K562 (cell line): ENCODE results near the gene IFT81. TPM values are rescaled to one million over a fixed set of nuclear protein-coding genes. Genes with fewer than 3 reads are reported as not detected.

Source experiments
- ATAC-seq: fragments of 200-7000 bp; cut with Tn5 transposase; 3 replicates; pipeline ENCODE4 v1.9.1; 2020; ENCODE audit warnings: moderate library complexity
- BruUV-seq: library from RNA; stranded (reverse); fragments of 400-500 nt; replicated peaks from 2 replicates; lab custom pipeline; 2021; lab: Mats Ljungman, UMichigan
- CTCF ChIA-PET: fragments of 300-600 bp; formaldehyde crosslinking; extraction: SDS; loops from one replicate; lab custom pipeline; 2021; ENCODE audit warnings: low intra/inter-chr PET ratio; lab: Yijun Ruan, JAX
- POLR2A ChIA-PET: fragments of 300-600, 350-650 bp; sonication (Branson Sonifier 250); formaldehyde crosslinking; extraction: SDS; loops from one replicate; lab custom pipeline; 2021; ENCODE audit warnings: antibody characterized with exemption, inconsistent platforms; lab: Yijun Ruan, JAX
- DNase-seq, 4 experiments: peaks; one replicate each; pipeline versions ENCODE4 v3.0.0 to v3.0.0-alpha.2; 2011 to 2018; ENCODE audit warnings: low spot score in 3 of 4, mixed read lengths in 3 of 4; ENCODE audit errors: extremely low read depth in 1 of 4
- FAIRE-seq: peaks from 2 replicates; lab custom pipeline; 2011; peaks lifted over from hg19 to GRCh38; lab: Jason Lieb, UNC
- H2AFZ ChIP-seq: 2 replicates; pipeline ENCODE4 v1.6.0; 2011; ENCODE audit warnings: low read depth, low read length, control low read depth, inconsistent platforms
- H3K27ac ChIP-seq: fragments of 200-600 bp; 3 replicates; pipeline ENCODE4 v1.8.0; 2011; ENCODE audit warnings: low read depth, mild to moderate bottlenecking, control low read depth, inconsistent platforms, low read length, moderate library complexity, mixed read lengths; ENCODE audit errors: extremely low read depth
- H3K27me3 ChIP-seq, 2 experiments: fragments of 300-600 bp in 1 of 2; 2 replicates in 1 of 2; 3 replicates in 1 of 2; pipeline versions ENCODE4 v1.6.0 to v1.8.0; 2011; ENCODE audit warnings: inconsistent platforms in 2 of 2, low read length in 2 of 2, mild to moderate bottlenecking in 1 of 2, mixed read lengths in 1 of 2, moderate library complexity in 1 of 2; ENCODE audit not compliant: control insufficient read depth in 2 of 2, insufficient read depth in 2 of 2
- H3K36me3 ChIP-seq: fragments of 300-600 bp; 3 replicates; pipeline ENCODE4 v1.8.0; 2011; ENCODE audit warnings: mild to moderate bottlenecking, low read length, inconsistent platforms; ENCODE audit not compliant: control insufficient read depth, insufficient read depth
- H3K4me1 ChIP-seq, 2 experiments: fragments of 200-600 bp in 1 of 2; replicated peaks in 1 of 2; 2 replicates in 1 of 2; 3 replicates in 1 of 2; pipeline versions ENCODE4 v1.5.1 to v1.8.0; 2011; ENCODE audit warnings: inconsistent platforms in 2 of 2, low read length in 2 of 2, mild to moderate bottlenecking in 1 of 2, mixed read lengths in 1 of 2, moderate library complexity in 1 of 2; ENCODE audit not compliant: control insufficient read depth in 2 of 2, insufficient read depth in 2 of 2
- H3K4me2 ChIP-seq: 2 replicates; pipeline ENCODE4 v1.6.1; 2011; ENCODE audit warnings: low read length, control low read depth, inconsistent platforms, mixed read lengths; ENCODE audit not compliant: insufficient read depth
- H3K4me3 ChIP-seq: fragments of 200-600 bp; sonication (generic), shearing (Covaris generic); 2 replicates; pipeline ENCODE4 v1.5.1; 2016; ENCODE audit warnings: control low read depth, inconsistent platforms
- H3K79me2 ChIP-seq: fragments of 200-600 bp; 3 replicates; pipeline ENCODE4 v1.8.0; 2011; ENCODE audit warnings: low read length, inconsistent platforms; ENCODE audit not compliant: control insufficient read depth, insufficient read depth
- H3K9ac ChIP-seq, 2 experiments: 2 replicates each; pipeline versions ENCODE4 v1.6.0 to v1.6.1; 2011; ENCODE audit warnings: low read depth in 2 of 2, low read length in 2 of 2, control low read depth in 1 of 2, inconsistent platforms in 1 of 2, mild to moderate bottlenecking in 1 of 2, mixed read lengths in 1 of 2; ENCODE audit not compliant: insufficient read depth in 1 of 2
- H3K9me1 ChIP-seq: one replicate; pipeline ENCODE4 v1.6.0; 2011; ENCODE audit warnings: inconsistent platforms, mild to moderate bottlenecking, low read length, moderate library complexity; ENCODE audit not compliant: control insufficient read depth, insufficient read depth
- H3K9me3 ChIP-seq: replicated peaks from 2 replicates; pipeline ENCODE4 v1.5.1; 2011; ENCODE audit warnings: low read depth, low read length, inconsistent platforms; ENCODE audit not compliant: control insufficient read depth, insufficient read depth
- H4K20me1 ChIP-seq: replicated peaks from 2 replicates; pipeline ENCODE4 v1.6.1; 2011; ENCODE audit warnings: low read length, inconsistent platforms, mixed read lengths; ENCODE audit not compliant: control insufficient read depth, insufficient read depth
- BRD4 ChIP-seq: fragments of 200-600 bp; sonication (generic); IDR thresholded peaks from 2 replicates; pipeline ENCODE4 v1.6.1; 2017; ENCODE audit warnings: inconsistent platforms
- CBFA2T2 ChIP-seq: fragments of 450-650 bp; conservative IDR thresholded peaks from 2 replicates; pipeline ENCODE4 v1.6.1; 2017; ENCODE audit warnings: mild to moderate bottlenecking
- DNMT1 ChIP-seq: fragments of 450-650 bp; IDR thresholded peaks from 2 replicates; pipeline ENCODE4 v1.6.1; 2016; ENCODE audit warnings: antibody characterized with exemption, mild to moderate bottlenecking
- EP400 ChIP-seq: fragments of 450-650 bp; IDR thresholded peaks from 2 replicates; pipeline ENCODE4 v1.6.1; 2017; ENCODE audit warnings: antibody characterized with exemption, mild to moderate bottlenecking, moderate library complexity
- ESRRA ChIP-seq: fragments of 450-650 bp; IDR thresholded peaks from 2 replicates; pipeline ENCODE4 v1.6.1; 2014; ENCODE audit warnings: low read depth, mild to moderate bottlenecking, moderate library complexity, borderline replicate concordance
- HNRNPL ChIP-seq: fragments of 200-400 bp; formaldehyde crosslinking; IDR thresholded peaks from 2 replicates; pipeline ENCODE4 v1.6.1; 2017; ENCODE audit warnings: low read depth, mild to moderate bottlenecking, low read length
- ILF3 ChIP-seq: fragments of 450-650 bp; IDR thresholded peaks from 2 replicates; pipeline ENCODE4 v1.6.1; 2018; ENCODE audit warnings: antibody characterized with exemption, mild to moderate bottlenecking, moderate library complexity, borderline replicate concordance
- LEF1 ChIP-seq: fragments of 450-650 bp; IDR thresholded peaks from 2 replicates; pipeline ENCODE4 v1.6.1; 2016; ENCODE audit warnings: mild to moderate bottlenecking
- MAZ ChIP-seq, 2 experiments: fragments of 450-650 bp in 1 of 2; sonication (generic) in 1 of 2; formaldehyde crosslinking; IDR thresholded peaks in 1 of 2; conservative IDR thresholded peaks in 1 of 2; 2 replicates each; pipeline versions ENCODE4 v1.4.0 to v1.5.0; 2020; ENCODE audit warnings: mild to moderate bottlenecking in 1 of 2, missing genetic modification reagents in 1 of 2
- NCOA4 ChIP-seq: fragments of 450-650 bp; IDR thresholded peaks from 2 replicates; pipeline ENCODE4 v1.6.1; 2018; ENCODE audit warnings: mild to moderate bottlenecking; ENCODE audit not compliant: partially characterized antibody
- POLR2AphosphoS2 ChIP-seq: IDR thresholded peaks from 2 replicates; pipeline ENCODE4 v1.6.1; 2012; ENCODE audit warnings: low read length, improper control_type of control experiment
- RUNX1 ChIP-seq: sonication (generic); IDR thresholded peaks from 2 replicates; pipeline ENCODE4 v1.6.1; 2016; ENCODE audit warnings: antibody characterized with exemption, low read depth
- SAFB2 ChIP-seq: fragments of 200-400 bp; formaldehyde crosslinking; IDR thresholded peaks from 2 replicates; pipeline ENCODE4 v1.6.1; 2018; ENCODE audit warnings: borderline replicate concordance, low read length, low read depth, moderate library complexity; ENCODE audit not compliant: severe bottlenecking
- SMAD2 ChIP-seq: fragments of 150-350 bp; IDR thresholded peaks from 2 replicates; pipeline ENCODE4 v1.6.1; 2014; ENCODE audit warnings: low read depth, mild to moderate bottlenecking, low read length
- TAL1 ChIP-seq: fragments of 450-650 bp; IDR thresholded peaks from 2 replicates; pipeline ENCODE4 v1.6.1; 2016; ENCODE audit warnings: mild to moderate bottlenecking
- XRCC5 ChIP-seq: fragments of 200-400 bp; formaldehyde crosslinking; IDR thresholded peaks from 2 replicates; pipeline ENCODE4 v1.6.1; 2017; ENCODE audit warnings: low read depth, mild to moderate bottlenecking, low read length
- ZNF282 ChIP-seq: sonication (generic); formaldehyde crosslinking; IDR thresholded peaks from 2 replicates; pipeline ENCODE4 v1.8.1; 2023; ENCODE audit warnings: missing genetic modification reagents
- WGBS: fragments of 100-300 bp; shearing (Covaris generic); methylation state at CpG from one replicate; pipeline ENCODE4 v1.1.6; 2016; ENCODE audit warnings: low coverage, mixed read lengths; ENCODE audit not compliant: insufficient coverage; ENCODE audit errors: missing lambda C conversion rate; 5-methylcytosine and 5-hydroxymethylcytosine counted together
- in situ Hi-C: fragments of 300-500 bp; cut with MboI; formaldehyde crosslinking; loops from 4 replicates; pipeline ENCODE4 v1.15.0; 2018; ENCODE audit warnings: inconsistent platforms, mixed read lengths
- intact Hi-C: fragments of 100-400 bp; cut with micrococcal nuclease; formaldehyde crosslinking; loops from 2 replicates; pipeline ENCODE4 v1.14.2; 2022
- polyA plus RNA-seq, 8 experiments: library from polyadenylated mRNA; depleted of rRNA in 4 of 8; stranded (reverse) in 5 of 8; unstranded in 3 of 8; fragments of >200 nt; fragmentation: Nextera tagmentation in 2 of 8; fragmentation: Illumina TruSeq in 1 of 8; extraction: Ambion mirVana in 2 of 8; extraction: Trizol in 1 of 8; gene quantifications; 2 replicates each; pipeline versions ENCODE4 v1.2.1 to v1.2.3, GENCODE V29; 2011 to 2014; ENCODE audit warnings: inconsistent platforms in 1 of 8, missing spikeins in 1 of 8
- total RNA-seq, 7 experiments: library from RNA; depleted of rRNA in 6 of 7; stranded (reverse); fragments of >200 nt in 6 of 7; fragmentation: Illumina TruSeq in 2 of 7; extraction: Trizol in 2 of 7; gene quantifications; 2 replicates each; pipeline versions ENCODE4 v1.2.1 to v1.2.3, GENCODE V29; 2011 to 2021; ENCODE audit warnings: low replicate concordance in 1 of 7
- TF ChIP-seq, protein P1 (sequence below): sonication (generic); formaldehyde crosslinking; IDR thresholded peaks from 2 replicates; pipeline ENCODE4 v1.8.1; 2022; ENCODE audit warnings: missing genetic modification reagents
- TF ChIP-seq, protein P2 (sequence below): sonication (generic); formaldehyde crosslinking; IDR thresholded peaks from 2 replicates; pipeline ENCODE4 v1.8.0; 2022; ENCODE audit warnings: mild to moderate bottlenecking, missing genetic modification reagents

Gene IFT81
- total and polyA plus RNA-seq, 9 of the 15 experiments (the other 6 are each of a cell fraction or from before 2014, with no cell fraction given): 2.8 to 11.9 (median 7.9) TPM

- H3K27me3 ChIP-seq: no peaks in the 10 kb centered on the region
- no peak for ATAC-seq
- WGBS: 88% methylated on average over 1 of the region's 1 CpG
- in situ Hi-C loops (no loop called here), intact Hi-C loops (no loop called here)
- POLR2A ChIA-PET: no interaction called here
- CTCF ChIA-PET: no interaction called here
- no peak for DNase-seq
- H3K9me1 ChIP-seq: no peaks in the 10 kb centered on the region
- FAIRE-seq: no peak
- TF ChIP-seq ZNF282 (no peak), MAZ (CRISPR knock-in tag; conservative IDR thresholded peaks at IDR 0.05 in 1 of 2, IDR thresholded peaks at IDR 0.05 in 1 of 2) (no peak), SMAD2 (no peak), DNMT1 (no peak), ILF3 (no peak), CBFA2T2 (no peak), RUNX1 (no peak), ESRRA (no peak), EP400 (no peak), POLR2AphosphoS2 (no peak), LEF1 (no peak), XRCC5 (no peak), TAL1 (no peak), BRD4 (no peak), HNRNPL (no peak), SAFB2 (no peak), NCOA4 (no peak)
- TF ChIP-seq, protein P1, sequence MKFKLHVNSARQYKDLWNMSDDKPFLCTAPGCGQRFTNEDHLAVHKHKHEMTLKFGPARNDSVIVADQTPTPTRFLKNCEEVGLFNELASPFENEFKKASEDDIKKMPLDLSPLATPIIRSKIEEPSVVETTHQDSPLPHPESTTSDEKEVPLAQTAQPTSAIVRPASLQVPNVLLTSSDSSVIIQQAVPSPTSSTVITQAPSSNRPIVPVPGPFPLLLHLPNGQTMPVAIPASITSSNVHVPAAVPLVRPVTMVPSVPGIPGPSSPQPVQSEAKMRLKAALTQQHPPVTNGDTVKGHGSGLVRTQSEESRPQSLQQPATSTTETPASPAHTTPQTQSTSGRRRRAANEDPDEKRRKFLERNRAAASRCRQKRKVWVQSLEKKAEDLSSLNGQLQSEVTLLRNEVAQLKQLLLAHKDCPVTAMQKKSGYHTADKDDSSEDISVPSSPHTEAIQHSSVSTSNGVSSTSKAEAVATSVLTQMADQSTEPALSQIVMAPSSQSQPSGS (CRISPR knock-in tag): no peak
- TF ChIP-seq, protein P2, sequence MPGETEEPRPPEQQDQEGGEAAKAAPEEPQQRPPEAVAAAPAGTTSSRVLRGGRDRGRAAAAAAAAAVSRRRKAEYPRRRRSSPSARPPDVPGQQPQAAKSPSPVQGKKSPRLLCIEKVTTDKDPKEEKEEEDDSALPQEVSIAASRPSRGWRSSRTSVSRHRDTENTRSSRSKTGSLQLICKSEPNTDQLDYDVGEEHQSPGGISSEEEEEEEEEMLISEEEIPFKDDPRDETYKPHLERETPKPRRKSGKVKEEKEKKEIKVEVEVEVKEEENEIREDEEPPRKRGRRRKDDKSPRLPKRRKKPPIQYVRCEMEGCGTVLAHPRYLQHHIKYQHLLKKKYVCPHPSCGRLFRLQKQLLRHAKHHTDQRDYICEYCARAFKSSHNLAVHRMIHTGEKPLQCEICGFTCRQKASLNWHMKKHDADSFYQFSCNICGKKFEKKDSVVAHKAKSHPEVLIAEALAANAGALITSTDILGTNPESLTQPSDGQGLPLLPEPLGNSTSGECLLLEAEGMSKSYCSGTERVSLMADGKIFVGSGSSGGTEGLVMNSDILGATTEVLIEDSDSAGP (CRISPR knock-in tag): no peak
- no peak overlapping the region for H3K9ac ChIP-seq
- no peak overlapping the region for H3K4me2 ChIP-seq
- no peak overlapping the region for H3K27ac ChIP-seq
- BruUV-seq: no TSS peak
- no peaks in the 10 kb centered on the region for H3K79me2 ChIP-seq
- H4K20me1 ChIP-seq: no peaks in the 10 kb centered on the region
- no peak overlapping the region for H3K4me3 ChIP-seq
- H3K4me1 ChIP-seq: no peaks in the 10 kb centered on the region
- H3K9me3 ChIP-seq: peaks cover 3% of the 10 kb centered on the region; the same call in 1 of the 2 replicates
- H3K36me3 ChIP-seq: no peaks in the 10 kb centered on the region
- H2AFZ ChIP-seq: no peak overlapping the region
Measured at GRCh38 chr12:110198386-110198785, 74.2 kb downstream of the IFT81 start.
